ENCODE measurements around the gene CNOT3.

The CNOT3 gene

DNA sequence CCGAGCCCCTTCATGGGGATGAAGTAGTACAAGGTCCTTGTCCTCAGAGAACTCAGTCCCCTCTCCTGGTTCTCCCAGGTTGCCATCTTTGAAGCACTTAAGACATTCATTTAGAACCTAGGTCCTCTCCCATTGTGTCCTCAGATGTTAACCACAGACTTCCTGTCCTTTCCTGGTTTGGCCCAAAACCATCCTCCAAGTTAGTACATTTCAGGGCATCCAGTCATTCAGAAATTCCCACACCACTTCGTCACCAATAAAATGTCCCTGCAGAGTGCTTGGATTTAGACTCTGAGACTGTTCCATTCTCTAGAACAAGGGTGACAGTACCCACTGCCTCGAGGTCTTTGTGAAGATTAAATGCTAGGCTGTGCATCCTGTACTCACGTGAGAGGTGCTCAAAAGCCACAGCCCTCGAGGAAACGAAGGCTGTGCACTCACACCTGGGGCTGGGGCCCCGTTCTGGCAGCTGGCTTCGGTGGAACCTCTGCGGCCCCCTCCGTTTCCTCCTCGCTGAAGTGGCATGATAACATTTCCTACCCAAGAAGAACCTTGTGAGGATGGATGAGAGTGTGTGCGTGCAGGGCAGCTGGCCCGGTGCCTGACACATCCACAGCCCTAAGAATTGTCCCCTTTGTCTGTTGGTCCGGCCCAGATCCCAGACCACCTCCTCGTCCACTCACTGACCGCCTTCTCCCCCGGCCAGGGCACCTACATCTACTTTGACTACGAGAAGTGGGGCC is 17.2 kb downstream of the CNOT3 start:
- no peak for TF ChIP-seq ZFX (IDR thresholded peaks at IDR 0.05; ENCODE audit: borderline replicate concordance)
- TF ChIP-seq, protein P1, sequence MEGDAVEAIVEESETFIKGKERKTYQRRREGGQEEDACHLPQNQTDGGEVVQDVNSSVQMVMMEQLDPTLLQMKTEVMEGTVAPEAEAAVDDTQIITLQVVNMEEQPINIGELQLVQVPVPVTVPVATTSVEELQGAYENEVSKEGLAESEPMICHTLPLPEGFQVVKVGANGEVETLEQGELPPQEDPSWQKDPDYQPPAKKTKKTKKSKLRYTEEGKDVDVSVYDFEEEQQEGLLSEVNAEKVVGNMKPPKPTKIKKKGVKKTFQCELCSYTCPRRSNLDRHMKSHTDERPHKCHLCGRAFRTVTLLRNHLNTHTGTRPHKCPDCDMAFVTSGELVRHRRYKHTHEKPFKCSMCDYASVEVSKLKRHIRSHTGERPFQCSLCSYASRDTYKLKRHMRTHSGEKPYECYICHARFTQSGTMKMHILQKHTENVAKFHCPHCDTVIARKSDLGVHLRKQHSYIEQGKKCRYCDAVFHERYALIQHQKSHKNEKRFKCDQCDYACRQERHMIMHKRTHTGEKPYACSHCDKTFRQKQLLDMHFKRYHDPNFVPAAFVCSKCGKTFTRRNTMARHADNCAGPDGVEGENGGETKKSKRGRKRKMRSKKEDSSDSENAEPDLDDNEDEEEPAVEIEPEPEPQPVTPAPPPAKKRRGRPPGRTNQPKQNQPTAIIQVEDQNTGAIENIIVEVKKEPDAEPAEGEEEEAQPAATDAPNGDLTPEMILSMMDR (IDR thresholded peaks at IDR 0.05) = no peak

DNA sequence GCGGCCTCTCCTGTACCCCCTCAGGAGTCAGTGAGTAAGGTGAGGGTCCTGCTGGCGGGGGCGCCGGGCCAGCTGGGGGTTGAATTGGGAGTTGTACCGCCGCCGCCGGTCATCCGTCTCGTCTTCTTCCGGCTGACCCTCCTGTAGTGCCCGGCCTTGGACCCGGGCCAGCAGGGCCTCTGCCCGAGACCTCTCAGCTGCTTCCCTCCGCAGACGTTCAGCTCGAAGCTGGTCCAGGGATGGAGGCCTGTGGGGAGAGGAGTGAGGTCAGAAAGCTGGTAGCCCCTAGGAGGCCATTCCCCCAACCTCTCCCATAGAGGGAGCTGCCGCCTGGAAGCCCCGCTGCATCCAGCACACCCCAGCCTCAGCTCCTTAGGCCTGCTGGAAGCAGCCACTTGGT is 18.1 kb downstream of the CNOT3 start:
- H3K27ac ChIP-seq = no peak overlapping the region
- TF ChIP-seq ZFX (IDR thresholded peaks at IDR 0.05; ENCODE audit: borderline replicate concordance) = no peak
- TF ChIP-seq, protein P1 (IDR thresholded peaks at IDR 0.05) = no peak

More for the DNA sequence above, 17.2 kb downstream of the CNOT3 start:
- peak overlapping the region; percentile 31; the same call in 1 of the 2 replicates for H3K27ac ChIP-seq

DNA sequence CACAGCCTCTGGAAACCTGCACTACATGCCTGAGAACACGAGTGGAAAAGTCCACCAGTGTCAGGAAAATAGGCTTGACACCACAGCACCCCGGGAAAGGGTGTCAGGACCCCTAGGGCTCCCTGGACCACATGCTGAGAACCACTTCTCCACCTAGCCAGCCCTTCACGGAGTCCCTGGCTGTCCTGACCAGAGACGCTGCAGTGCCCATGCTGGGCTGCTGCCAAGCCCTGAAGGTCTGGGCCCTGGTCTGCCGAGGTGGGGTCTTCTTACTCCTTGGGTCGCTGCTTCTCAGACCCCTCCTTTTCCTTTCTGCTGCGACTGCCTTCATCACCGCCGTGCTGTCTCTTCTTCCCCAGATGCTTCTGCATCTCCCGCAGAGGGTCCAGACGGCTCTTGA is 18.9 kb downstream of the CNOT3 start:
- TF ChIP-seq ZFX (IDR thresholded peaks at IDR 0.05; ENCODE audit: borderline replicate concordance) = no peak
- TF ChIP-seq, protein P1 (IDR thresholded peaks at IDR 0.05) = no peak
- H3K27ac ChIP-seq = peak overlapping the region; percentile 33

DNA sequence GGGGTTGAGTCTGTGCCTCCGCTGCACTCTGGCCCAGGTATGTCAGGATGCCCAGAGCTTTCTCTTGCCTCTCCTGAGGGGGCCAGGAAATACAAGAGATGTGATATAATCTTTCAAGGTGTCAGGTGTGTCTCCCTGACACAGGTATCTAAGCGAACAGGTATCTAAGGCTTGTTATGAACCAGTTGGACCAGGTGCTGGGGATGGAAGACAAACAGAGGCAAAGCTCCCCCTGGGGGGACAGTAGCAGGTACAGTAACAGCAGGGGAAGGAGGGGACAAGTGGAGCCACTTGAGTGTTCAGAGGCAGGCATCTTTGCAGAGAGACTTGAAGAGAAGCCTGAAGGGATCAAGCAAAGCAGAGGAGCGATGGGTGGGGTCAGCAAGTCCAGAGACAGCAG is 19.4 kb downstream of the CNOT3 start:
- no peak for TF ChIP-seq ZFX (IDR thresholded peaks at IDR 0.05; ENCODE audit: borderline replicate concordance)
- TF ChIP-seq, protein P1 (IDR thresholded peaks at IDR 0.05) = no peak
- H3K27ac ChIP-seq = peak overlapping the region; percentile 33

DNA sequence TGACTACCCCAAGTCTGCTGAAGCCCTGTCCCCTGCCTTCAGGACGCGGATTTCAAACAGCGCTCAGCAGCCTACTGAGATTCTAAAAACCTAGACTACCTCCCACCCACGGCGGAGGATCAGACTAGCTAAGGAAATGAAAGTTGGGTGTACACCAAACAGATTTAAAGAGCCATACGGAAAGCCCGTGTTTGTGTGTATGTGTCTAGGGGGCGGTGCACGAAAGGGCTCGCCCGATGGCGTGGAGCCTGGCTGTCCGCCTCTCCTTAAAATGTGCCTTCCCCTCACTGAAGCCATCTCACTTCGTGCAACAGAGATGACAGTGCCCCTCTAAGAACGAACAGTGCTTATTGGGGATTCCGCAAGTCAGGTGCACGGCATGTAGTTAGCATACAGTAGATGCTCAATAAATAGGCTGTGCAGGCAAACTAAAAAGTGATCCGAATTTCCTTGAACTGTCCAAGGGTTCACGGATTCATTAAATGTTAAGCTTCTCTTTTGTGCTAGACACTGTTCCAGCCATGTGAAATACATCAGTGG is 21.3 kb downstream of the CNOT3 start:
- TF ChIP-seq ZFX (IDR thresholded peaks at IDR 0.05; ENCODE audit: borderline replicate concordance) = no peak
- TF ChIP-seq, protein P1 (IDR thresholded peaks at IDR 0.05) = no peak
- peak overlapping the region; percentile 97 for H3K27ac ChIP-seq

DNA sequence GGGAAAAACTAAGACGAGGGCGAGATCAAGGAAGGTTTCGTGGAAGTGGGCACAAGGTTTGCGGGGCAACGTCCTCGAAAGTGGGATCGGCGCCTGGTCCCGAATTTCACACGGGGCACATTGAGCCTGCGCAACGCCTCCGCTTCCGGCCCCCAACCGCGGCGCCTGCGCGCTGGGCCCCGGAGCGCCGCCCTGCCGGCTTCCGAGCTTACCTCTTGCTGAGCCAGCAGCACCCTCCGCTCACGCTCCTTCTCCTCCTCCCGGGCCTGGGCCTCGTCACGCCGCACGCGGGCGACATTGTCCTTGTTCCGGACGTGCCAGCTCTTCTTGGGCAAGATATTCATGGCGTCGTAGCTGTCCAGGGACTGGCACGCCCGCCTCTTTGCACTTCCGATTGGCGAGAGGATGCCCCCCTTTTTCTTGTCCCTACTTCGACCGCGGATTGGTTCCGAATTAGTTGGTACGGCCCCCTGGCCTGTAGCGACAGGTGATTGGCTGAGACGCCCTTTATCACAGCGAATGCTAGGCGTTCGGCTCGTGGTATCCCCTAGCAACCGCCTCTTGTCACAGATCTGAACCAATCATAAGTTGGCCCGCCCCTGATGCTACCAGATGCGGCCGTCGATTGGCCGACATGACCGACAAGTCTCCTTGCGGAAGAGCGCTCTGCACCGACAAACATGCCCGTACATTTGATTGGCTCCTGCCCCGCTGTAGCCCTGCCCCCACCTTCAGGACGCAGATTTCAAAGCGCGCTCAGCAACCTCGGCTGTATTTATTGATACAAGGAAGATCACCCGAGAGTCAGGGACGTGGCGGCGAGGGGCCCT is 22.0 kb downstream of the CNOT3 start, which contains the start of gene LENG1:
Gene LENG1, minus strand, starts transcription at position 370 of the 830 bp plus-strand sequence. Its CDS starts 26 bp downstream, at position 344.
- peak within 1 kb of the TSS; percentile 97 for H3K27ac ChIP-seq
- no peak for TF ChIP-seq ZFX (IDR thresholded peaks at IDR 0.05; ENCODE audit: borderline replicate concordance)
- TF ChIP-seq, protein P1 (IDR thresholded peaks at IDR 0.05) = peak; percentile 44
